ENCODE measurements around the gene CEP89. TPM values are rescaled to one million over a fixed set of nuclear protein-coding genes. Genes with fewer than 3 reads are reported as not detected.

CEP89 gene
- total RNA-seq, 1 donor from 2014 or later = 16.9 TPM

- TF ChIP-seq, protein P1, sequence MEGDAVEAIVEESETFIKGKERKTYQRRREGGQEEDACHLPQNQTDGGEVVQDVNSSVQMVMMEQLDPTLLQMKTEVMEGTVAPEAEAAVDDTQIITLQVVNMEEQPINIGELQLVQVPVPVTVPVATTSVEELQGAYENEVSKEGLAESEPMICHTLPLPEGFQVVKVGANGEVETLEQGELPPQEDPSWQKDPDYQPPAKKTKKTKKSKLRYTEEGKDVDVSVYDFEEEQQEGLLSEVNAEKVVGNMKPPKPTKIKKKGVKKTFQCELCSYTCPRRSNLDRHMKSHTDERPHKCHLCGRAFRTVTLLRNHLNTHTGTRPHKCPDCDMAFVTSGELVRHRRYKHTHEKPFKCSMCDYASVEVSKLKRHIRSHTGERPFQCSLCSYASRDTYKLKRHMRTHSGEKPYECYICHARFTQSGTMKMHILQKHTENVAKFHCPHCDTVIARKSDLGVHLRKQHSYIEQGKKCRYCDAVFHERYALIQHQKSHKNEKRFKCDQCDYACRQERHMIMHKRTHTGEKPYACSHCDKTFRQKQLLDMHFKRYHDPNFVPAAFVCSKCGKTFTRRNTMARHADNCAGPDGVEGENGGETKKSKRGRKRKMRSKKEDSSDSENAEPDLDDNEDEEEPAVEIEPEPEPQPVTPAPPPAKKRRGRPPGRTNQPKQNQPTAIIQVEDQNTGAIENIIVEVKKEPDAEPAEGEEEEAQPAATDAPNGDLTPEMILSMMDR (conservative IDR thresholded peaks at IDR 0.05; ENCODE audit: low read depth, low read length) = no peak
- H3K4me3 ChIP-seq (ENCODE audit: low read depth, low read length) = no peak overlapping the region
Observed at GRCh38 chr19:32828139-32828538, 143.6 kb downstream of the CEP89 start.

More at GRCh38 chr19:32828139-32828538, 143.6 kb downstream of the CEP89 start:
- DNase-seq (ENCODE audit: low read depth) = no peak

Other genes starting within 250 kb of the CEP89 start
- 0.72 TPM in 1 of 2 replicates, not detected in the other for gene SLC7A9, start 102.2 kb downstream of the CEP89 start, total RNA-seq
- 3.2 and 4.2 TPM in 2 replicates for gene FAAP24, start 284 bp upstream of the CEP89 start, total RNA-seq
- 23.6 and 45.7 TPM in 2 replicates for gene RHPN2, start 92.9 kb upstream of the CEP89 start, total RNA-seq
- gene GPATCH1, start 109.2 kb upstream of the CEP89 start, total RNA-seq = 8.9 and 13.3 TPM in 2 replicates
- not detected in 2 replicates for gene WDR88, start 160.2 kb upstream of the CEP89 start, total RNA-seq
- 26.3 and 26.9 TPM in 2 replicates for gene LRP3, start 222.4 kb upstream of the CEP89 start, total RNA-seq

All from epithelial cell of proximal tubule (primary cell).